ENCODE measurements around the gene SCNN1B.

The SCNN1B gene

GRCh38 chr16:23408823-23409298 lies 106.8 kb downstream of the SCNN1B start (continued):
- peak; percentile 80; the same call in 1 of the 2 replicates for TF ChIP-seq ZNF148 (tag by site-specific recombination; IDR thresholded peaks at IDR 0.05; ENCODE audit: borderline replicate concordance)
- TF ChIP-seq, protein P1, sequence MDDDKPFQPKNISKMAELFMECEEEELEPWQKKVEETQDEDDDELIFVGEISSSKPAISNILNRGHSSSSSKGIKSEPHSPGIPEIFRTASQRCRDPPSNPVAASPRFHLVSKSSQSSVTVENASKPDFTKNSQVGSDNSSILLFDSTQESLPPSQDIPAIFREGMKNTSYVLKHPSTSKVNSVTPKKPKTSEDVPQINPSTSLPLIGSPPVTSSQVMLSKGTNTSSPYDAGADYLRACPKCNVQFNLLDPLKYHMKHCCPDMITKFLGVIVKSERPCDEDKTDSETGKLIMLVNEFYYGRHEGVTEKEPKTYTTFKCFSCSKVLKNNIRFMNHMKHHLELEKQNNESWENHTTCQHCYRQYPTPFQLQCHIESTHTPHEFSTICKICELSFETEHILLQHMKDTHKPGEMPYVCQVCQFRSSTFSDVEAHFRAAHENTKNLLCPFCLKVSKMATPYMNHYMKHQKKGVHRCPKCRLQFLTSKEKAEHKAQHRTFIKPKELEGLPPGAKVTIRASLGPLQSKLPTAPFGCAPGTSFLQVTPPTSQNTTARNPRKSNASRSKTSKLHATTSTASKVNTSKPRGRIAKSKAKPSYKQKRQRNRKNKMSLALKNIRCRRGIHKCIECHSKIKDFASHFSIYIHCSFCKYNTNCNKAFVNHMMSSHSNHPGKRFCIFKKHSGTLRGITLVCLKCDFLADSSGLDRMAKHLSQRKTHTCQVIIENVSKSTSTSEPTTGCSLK (tag by site-specific recombination; IDR thresholded peaks at IDR 0.05): no peak
- no peak for TF ChIP-seq ZNF548 (tag by site-specific recombination; IDR thresholded peaks at IDR 0.05)
- TF ChIP-seq ZNF416 (tag by site-specific recombination; IDR thresholded peaks at IDR 0.05): 0 out of 2 replicates have a peak, but pooled peaks have one; percentile 46
- TF ChIP-seq, protein P2, sequence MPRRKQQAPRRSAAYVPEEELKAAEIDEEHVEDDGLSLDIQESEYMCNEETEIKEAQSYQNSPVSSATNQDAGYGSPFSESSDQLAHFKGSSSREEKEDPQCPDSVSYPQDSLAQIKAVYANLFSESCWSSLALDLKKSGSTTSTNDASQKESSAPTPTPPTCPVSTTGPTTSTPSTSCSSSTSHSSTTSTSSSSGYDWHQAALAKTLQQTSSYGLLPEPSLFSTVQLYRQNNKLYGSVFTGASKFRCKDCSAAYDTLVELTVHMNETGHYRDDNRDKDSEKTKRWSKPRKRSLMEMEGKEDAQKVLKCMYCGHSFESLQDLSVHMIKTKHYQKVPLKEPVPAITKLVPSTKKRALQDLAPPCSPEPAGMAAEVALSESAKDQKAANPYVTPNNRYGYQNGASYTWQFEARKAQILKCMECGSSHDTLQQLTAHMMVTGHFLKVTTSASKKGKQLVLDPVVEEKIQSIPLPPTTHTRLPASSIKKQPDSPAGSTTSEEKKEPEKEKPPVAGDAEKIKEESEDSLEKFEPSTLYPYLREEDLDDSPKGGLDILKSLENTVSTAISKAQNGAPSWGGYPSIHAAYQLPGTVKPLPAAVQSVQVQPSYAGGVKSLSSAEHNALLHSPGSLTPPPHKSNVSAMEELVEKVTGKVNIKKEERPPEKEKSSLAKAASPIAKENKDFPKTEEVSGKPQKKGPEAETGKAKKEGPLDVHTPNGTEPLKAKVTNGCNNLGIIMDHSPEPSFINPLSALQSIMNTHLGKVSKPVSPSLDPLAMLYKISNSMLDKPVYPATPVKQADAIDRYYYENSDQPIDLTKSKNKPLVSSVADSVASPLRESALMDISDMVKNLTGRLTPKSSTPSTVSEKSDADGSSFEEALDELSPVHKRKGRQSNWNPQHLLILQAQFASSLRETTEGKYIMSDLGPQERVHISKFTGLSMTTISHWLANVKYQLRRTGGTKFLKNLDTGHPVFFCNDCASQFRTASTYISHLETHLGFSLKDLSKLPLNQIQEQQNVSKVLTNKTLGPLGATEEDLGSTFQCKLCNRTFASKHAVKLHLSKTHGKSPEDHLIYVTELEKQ (tag by site-specific recombination; IDR thresholded peaks at IDR 0.05; ENCODE audit: borderline replicate concordance): peak; percentile 93
- TF ChIP-seq BCL11A (tag by site-specific recombination; IDR thresholded peaks at IDR 0.05; ENCODE audit: low read depth): no peak
- TF ChIP-seq SALL2 (tag by site-specific recombination; IDR thresholded peaks at IDR 0.05; ENCODE audit: borderline replicate concordance): peak; percentile 76; the same call in 1 of the 2 replicates
- TF ChIP-seq ZNF274 (IDR thresholded peaks at IDR 0.05; ENCODE audit: low read length): no peak
- no peak for TF ChIP-seq ZNF274 (tag by site-specific recombination; IDR thresholded peaks at IDR 0.05; ENCODE audit: borderline replicate concordance)
- TF ChIP-seq ZNF654 (tag by site-specific recombination; IDR thresholded peaks at IDR 0.05; ENCODE audit: low read depth): no peak
- TF ChIP-seq, protein P3, sequence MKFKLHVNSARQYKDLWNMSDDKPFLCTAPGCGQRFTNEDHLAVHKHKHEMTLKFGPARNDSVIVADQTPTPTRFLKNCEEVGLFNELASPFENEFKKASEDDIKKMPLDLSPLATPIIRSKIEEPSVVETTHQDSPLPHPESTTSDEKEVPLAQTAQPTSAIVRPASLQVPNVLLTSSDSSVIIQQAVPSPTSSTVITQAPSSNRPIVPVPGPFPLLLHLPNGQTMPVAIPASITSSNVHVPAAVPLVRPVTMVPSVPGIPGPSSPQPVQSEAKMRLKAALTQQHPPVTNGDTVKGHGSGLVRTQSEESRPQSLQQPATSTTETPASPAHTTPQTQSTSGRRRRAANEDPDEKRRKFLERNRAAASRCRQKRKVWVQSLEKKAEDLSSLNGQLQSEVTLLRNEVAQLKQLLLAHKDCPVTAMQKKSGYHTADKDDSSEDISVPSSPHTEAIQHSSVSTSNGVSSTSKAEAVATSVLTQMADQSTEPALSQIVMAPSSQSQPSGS (tag by site-specific recombination; IDR thresholded peaks at IDR 0.05; ENCODE audit: low read depth): peak; percentile 98
- no peak for TF ChIP-seq ZNF529 (tag by site-specific recombination; IDR thresholded peaks at IDR 0.05; ENCODE audit: insufficient replicate concordance)
- no peak for TF ChIP-seq MZF1 (tag by site-specific recombination; IDR thresholded peaks at IDR 0.05; ENCODE audit: borderline replicate concordance)
- TF ChIP-seq ZNF175 (tag by site-specific recombination; IDR thresholded peaks at IDR 0.05): no peak
- TF ChIP-seq PRDM1 (tag by site-specific recombination; IDR thresholded peaks at IDR 0.05): peak; percentile 93
- no peak for TF ChIP-seq ZFP37 (tag by site-specific recombination; IDR thresholded peaks at IDR 0.05)
- no peak for TF ChIP-seq ZNF146 (tag by site-specific recombination; IDR thresholded peaks at IDR 0.05)
- TF ChIP-seq ZNF514 (tag by site-specific recombination; IDR thresholded peaks at IDR 0.05): no peak
- TF ChIP-seq ZNF433 (tag by site-specific recombination; IDR thresholded peaks at IDR 0.05; ENCODE audit: low read depth): no peak
- TF ChIP-seq GLI2 (tag by site-specific recombination; IDR thresholded peaks at IDR 0.05; ENCODE audit: borderline replicate concordance, low read depth): no peak
- 0 out of 2 replicates have a peak, but pooled peaks have one; percentile 41 for TF ChIP-seq KLF9 (tag by site-specific recombination; IDR thresholded peaks at IDR 0.05; ENCODE audit: low read depth)
- TF ChIP-seq ZNF785 (tag by site-specific recombination; IDR thresholded peaks at IDR 0.05): peak; percentile 74
- no peak for TF ChIP-seq TRIM28 (IDR thresholded peaks at IDR 0.05; ENCODE audit: borderline replicate concordance, low read length)
- TF ChIP-seq ZNF501 (tag by site-specific recombination; IDR thresholded peaks at IDR 0.05): no peak
- TF ChIP-seq HOXD13 (CRISPR knock-in tag; IDR thresholded peaks at IDR 0.05; ENCODE audit: borderline replicate concordance): no peak
- no peak for TF ChIP-seq ZNF558 (tag by site-specific recombination; IDR thresholded peaks at IDR 0.05)
- peak; percentile 43; the same call in 1 of the 2 replicates for TF ChIP-seq KLF8 (tag by site-specific recombination; IDR thresholded peaks at IDR 0.05)
- peak; percentile 86 for TF ChIP-seq GLI4 (tag by site-specific recombination; IDR thresholded peaks at IDR 0.05)
- TF ChIP-seq ZNF138 (tag by site-specific recombination; IDR thresholded peaks at IDR 0.05; ENCODE audit: borderline replicate concordance): no peak
- TF ChIP-seq ZSCAN16 (tag by site-specific recombination; IDR thresholded peaks at IDR 0.05): no peak
- no peak for TF ChIP-seq ZNF292 (tag by site-specific recombination; IDR thresholded peaks at IDR 0.05; ENCODE audit: borderline replicate concordance, low read depth)
- no peak for TF ChIP-seq ZNF184 (tag by site-specific recombination; IDR thresholded peaks at IDR 0.05)

Data from HEK293 (cell line).